ENCODE results near the gene PPP1R36.

GRCh38 chr14:64536488-64537245, 13.1 kb upstream of the PPP1R36 start:
- TF ChIP-seq CTCF (IDR thresholded peaks at IDR 0.05 in 8 of 11, conservative IDR thresholded peaks at IDR 0.05 in 3 of 11), result no peak
- no peak for TF ChIP-seq POLR2AphosphoS5 (IDR thresholded peaks at IDR 0.05)
- TF ChIP-seq POLR2A (IDR thresholded peaks at IDR 0.05), result no peak
